Measurements from ENCODE around the gene PDSS2.
"Not testable (repeated sequence)": the region's sequence is repeated elsewhere in the genome, so short reads cannot be mapped to it uniquely, and the experiment has no call there.

The PDSS2 gene

GRCh38 chr6:107207251-107207873 lies 252.0 kb downstream of the PDSS2 start:
- no peak for DNase-seq

GRCh38 chr6:107205058-107205998 lies 254.0 kb downstream of the PDSS2 start:
- no peak for DNase-seq

- no peak for DNase-seq
Measured at GRCh38 chr6:107202876-107203468, 256.4 kb downstream of the PDSS2 start.

GRCh38 chr6:107198631-107199416 lies 260.5 kb downstream of the PDSS2 start:
- no peak for DNase-seq

- no peak for DNase-seq
Measured at GRCh38 chr6:107196152-107196551, 263.2 kb downstream of the PDSS2 start.

- not testable (repeated sequence) for DNase-seq
Measured at GRCh38 chr6:107194723-107195122, 264.6 kb downstream of the PDSS2 start.

- no peak for DNase-seq
Measured at GRCh38 chr6:107192830-107193229, 266.5 kb downstream of the PDSS2 start.

- no peak for DNase-seq
Measured at GRCh38 chr6:107187630-107188029, 271.7 kb downstream of the PDSS2 start.

- DNase-seq = no peak
Measured at GRCh38 chr6:107186047-107186446, 273.3 kb downstream of the PDSS2 start.

GRCh38 chr6:107185391-107185970 lies 273.9 kb downstream of the PDSS2 start:
- no peak for DNase-seq

GRCh38 chr6:107184435-107184834 lies 274.9 kb downstream of the PDSS2 start:
- no peak for DNase-seq

- no peak for DNase-seq
Measured at GRCh38 chr6:107180099-107180498, 279.3 kb downstream of the PDSS2 start.

GRCh38 chr6:107179004-107179403 lies 280.4 kb downstream of the PDSS2 start:
- no peak for DNase-seq

- no peak for DNase-seq
Measured at GRCh38 chr6:107173779-107174178, 285.6 kb downstream of the PDSS2 start.

GRCh38 chr6:107171513-107171912 lies 287.9 kb downstream of the PDSS2 start:
- no peak for DNase-seq

- DNase-seq = not testable (repeated sequence)
Measured at GRCh38 chr6:107164299-107164698, 295.1 kb downstream of the PDSS2 start.

- DNase-seq = no peak
Measured at GRCh38 chr6:107161521-107161920, 297.8 kb downstream of the PDSS2 start.

- no peak for DNase-seq
Measured at GRCh38 chr6:107156617-107157016, 302.7 kb downstream of the PDSS2 start.

GRCh38 chr6:107154801-107155160 lies 304.6 kb downstream of the PDSS2 start:
- DNase-seq = no peak

- no peak for DNase-seq
Measured at GRCh38 chr6:107154131-107154800, 305.1 kb downstream of the PDSS2 start.

- no peak for DNase-seq
Measured at GRCh38 chr6:107152638-107153430, 306.5 kb downstream of the PDSS2 start.

All from cortex of kidney (tissue), 1 donor.